KMS-11 (cell line): Measurements from ENCODE around the gene ANKHD1.

ENCODE experiments used
- H2AFZ ChIP-seq: fragments of 200-600 bp; sonication (generic); 2 replicates; pipeline ENCODE4 v1.6.1; 2016; ENCODE audit warnings: antibody characterized with exemption, mixed run types, low read depth
- H3K27ac ChIP-seq: fragments of 200-600 bp; sonication (generic); 2 replicates; pipeline ENCODE4 v1.6.1; 2016; ENCODE audit warnings: mild to moderate bottlenecking, mixed run types
- H3K27me3 ChIP-seq: fragments of 200-600 bp; sonication (generic); 2 replicates; pipeline ENCODE4 v1.6.1; 2017; ENCODE audit warnings: mild to moderate bottlenecking, low read depth, mixed run types, moderate library complexity; ENCODE audit not compliant: insufficient read depth
- H3K36me3 ChIP-seq: fragments of 200-600 bp; sonication (generic); 2 replicates; pipeline ENCODE4 v1.6.1; 2017; ENCODE audit warnings: mild to moderate bottlenecking, mixed run types; ENCODE audit not compliant: insufficient read depth
- H3K4me1 ChIP-seq: fragments of 200-600 bp; sonication (generic); 2 replicates; pipeline ENCODE4 v1.6.1; 2016; ENCODE audit warnings: mild to moderate bottlenecking, low read depth, mixed run types; ENCODE audit not compliant: poor library complexity, severe bottlenecking
- H3K4me2 ChIP-seq: fragments of 200-600 bp; sonication (generic); 2 replicates; pipeline ENCODE4 v1.7.0; 2016; ENCODE audit warnings: mild to moderate bottlenecking, mixed run types
- H3K4me3 ChIP-seq: fragments of 200-600 bp; sonication (generic); IDR thresholded peaks from 2 replicates; pipeline ENCODE4 v1.6.1; 2017; ENCODE audit warnings: low read depth, low read length, mixed read lengths; ENCODE audit not compliant: insufficient read depth
- H3K79me2 ChIP-seq: fragments of 200-600 bp; sonication (generic); 2 replicates; pipeline ENCODE4 v1.6.1; 2016; ENCODE audit warnings: low read depth, mixed run types; ENCODE audit not compliant: insufficient read depth
- H3K9ac ChIP-seq: fragments of 200-600 bp; sonication (generic); 2 replicates; pipeline ENCODE4 v1.6.1; 2016; ENCODE audit warnings: mild to moderate bottlenecking, mixed run types
- H4K20me1 ChIP-seq: fragments of 200-600 bp; sonication (generic); 2 replicates; pipeline ENCODE4 v1.6.1; 2016; ENCODE audit warnings: mild to moderate bottlenecking, mixed run types; ENCODE audit not compliant: insufficient read depth
- CTCF ChIP-seq: fragments of 200-600 bp; sonication (generic); conservative IDR thresholded peaks from 2 replicates; pipeline ENCODE4 v1.6.1; 2017; ENCODE audit warnings: low read depth, mild to moderate bottlenecking, antibody characterized with exemption, low read length, moderate library complexity, mixed read lengths

The ANKHD1 gene

GRCh38 chr5:140546851-140547507, 145.3 kb downstream of the ANKHD1 start:
- no peak for TF ChIP-seq CTCF
- no peaks in the 10 kb centered on the region for H3K4me1 ChIP-seq
- no peaks in the 10 kb centered on the region for H4K20me1 ChIP-seq
- no peak overlapping the region for H3K27ac ChIP-seq
- H2AFZ ChIP-seq, result no peak overlapping the region
- no peaks in the 10 kb centered on the region for H3K36me3 ChIP-seq
- H3K79me2 ChIP-seq, result 0 out of 2 replicates have a peak, but pooled peaks cover 3% of the 10 kb centered on the region
- no peak overlapping the region for H3K4me3 ChIP-seq
- no peaks in the 10 kb centered on the region for H3K27me3 ChIP-seq
- H3K9ac ChIP-seq, result no peak overlapping the region
- no peak overlapping the region for H3K4me2 ChIP-seq

DNA sequence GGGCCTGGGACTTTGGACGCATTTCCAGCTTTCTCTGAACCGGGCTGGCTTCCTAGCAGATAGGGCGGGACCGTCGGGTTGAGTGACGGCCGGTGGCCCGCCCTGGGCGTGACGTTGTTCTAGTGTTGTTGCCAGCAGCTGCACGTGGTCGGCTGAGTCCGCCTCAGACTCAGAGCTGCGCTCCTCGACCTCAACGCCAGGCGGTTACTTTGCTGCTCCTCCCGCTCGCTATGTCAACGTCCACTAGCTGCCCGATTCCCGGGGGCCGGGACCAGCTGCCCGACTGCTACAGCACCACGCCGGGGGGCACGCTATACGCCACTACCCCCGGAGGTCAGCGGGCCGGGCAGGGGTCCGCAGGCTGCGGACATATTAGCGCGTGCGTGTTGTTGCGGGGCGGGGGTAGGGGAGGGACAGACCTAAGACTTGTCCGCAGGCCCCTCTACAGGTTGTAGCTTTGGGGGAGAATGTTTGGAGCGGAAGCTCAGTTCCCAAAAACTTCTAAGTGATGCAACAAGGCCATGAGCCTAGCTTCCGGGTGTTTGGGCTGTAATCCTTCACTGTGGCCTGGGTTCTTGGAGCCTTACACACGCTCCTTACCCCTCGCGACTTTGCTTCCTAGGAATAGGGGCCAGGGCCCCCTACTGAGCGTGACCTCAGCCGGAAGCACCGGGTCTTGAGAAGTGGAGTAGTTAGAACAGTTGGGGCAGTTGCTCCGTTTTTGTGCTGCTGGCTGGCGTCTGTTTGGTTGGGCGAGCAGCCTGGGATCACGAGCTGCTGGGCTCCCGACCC, 146.1 kb downstream of the ANKHD1 start, which contains the start of gene EIF4EBP3:
Gene EIF4EBP3, plus strand, starts transcription at position 155 of the 792 bp plus-strand sequence. Its CDS starts 76 bp downstream, at position 231.
- Histone ChIP-seq H3K4me3 (no peak within 1 kb of the TSS), H3K4me1 (no peaks in the 10 kb centered on the region), H3K27me3 (no peaks in the 10 kb centered on the region), H3K79me2 (peaks cover 8% of the 10 kb centered on the region; the same call in 1 of the 2 replicates), H3K27ac (no peak within 1 kb of the TSS), H3K9ac (no peak within 1 kb of the TSS), H3K4me2 (no peak within 1 kb of the TSS), H4K20me1 (no peaks in the 10 kb centered on the region), H3K36me3 (no peaks in the 10 kb centered on the region), H2AFZ (no peak within 1 kb of the TSS)
- TF ChIP-seq CTCF, result no peak

DNA sequence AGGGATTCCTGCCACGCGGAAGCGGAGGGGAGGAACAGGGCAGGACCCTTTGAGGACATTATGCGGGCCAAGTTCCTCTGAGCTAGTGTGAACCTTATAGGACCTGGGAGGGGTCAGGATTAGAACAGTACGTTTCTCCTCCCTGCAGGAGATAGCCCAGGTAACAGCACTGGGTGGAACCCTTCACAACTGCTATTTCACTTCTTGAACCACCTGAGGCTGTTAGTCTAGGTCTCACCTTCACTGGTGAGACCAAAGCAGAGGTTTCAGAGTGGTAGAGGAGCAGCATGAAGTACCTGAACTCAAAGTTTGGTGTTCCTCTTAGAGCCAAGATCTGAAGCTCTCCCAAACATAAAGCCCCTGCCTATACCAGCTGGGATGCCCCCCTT, 146.7 kb downstream of the ANKHD1 start:
- Histone ChIP-seq H2AFZ (no peak overlapping the region), H3K27me3 (no peaks in the 10 kb centered on the region), H3K4me3 (no peak overlapping the region), H3K36me3 (no peaks in the 10 kb centered on the region), H4K20me1 (no peaks in the 10 kb centered on the region), H3K27ac (no peak overlapping the region), H3K4me2 (no peak overlapping the region), H3K79me2 (peaks cover 14% of the 10 kb centered on the region; the same call in 1 of the 2 replicates), H3K4me1 (peaks cover 5% of the 10 kb centered on the region), H3K9ac (no peak overlapping the region)
- no peak for TF ChIP-seq CTCF

DNA sequence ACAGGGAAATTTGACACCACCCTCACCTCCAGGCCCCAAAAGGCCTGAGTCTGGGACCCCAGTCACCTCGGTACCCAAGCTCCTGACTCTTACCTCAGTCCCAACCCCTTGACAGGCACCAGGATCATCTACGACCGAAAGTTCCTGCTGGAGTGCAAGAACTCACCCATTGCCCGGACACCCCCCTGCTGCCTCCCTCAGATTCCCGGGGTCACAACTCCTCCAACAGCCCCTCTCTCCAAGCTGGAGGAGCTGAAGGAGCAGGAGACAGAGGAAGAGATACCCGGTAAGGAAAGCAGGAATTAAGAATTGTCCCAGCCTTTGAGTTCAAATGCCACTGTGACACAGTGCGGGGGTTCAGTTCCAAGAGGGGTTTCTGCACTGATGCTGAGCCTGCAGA, 147.2 kb downstream of the ANKHD1 start:
- no peak overlapping the region for H2AFZ ChIP-seq
- peaks cover 10% of the 10 kb centered on the region for H3K4me1 ChIP-seq
- no peaks in the 10 kb centered on the region for H3K27me3 ChIP-seq
- no peak overlapping the region for H3K4me2 ChIP-seq
- no peak overlapping the region for H3K4me3 ChIP-seq
- TF ChIP-seq CTCF, result no peak
- peaks cover 19% of the 10 kb centered on the region; the same call in 1 of the 2 replicates for H3K79me2 ChIP-seq
- H3K27ac ChIP-seq, result no peak overlapping the region
- H4K20me1 ChIP-seq, result no peaks in the 10 kb centered on the region
- no peaks in the 10 kb centered on the region for H3K36me3 ChIP-seq
- H3K9ac ChIP-seq, result no peak overlapping the region
